Muscle layer of duodenum (tissue), 2 donors: ENCODE results near the gene SOST.
"Not testable (repeated sequence)": the region's sequence is repeated elsewhere in the genome, so short reads cannot be mapped to it uniquely, and the experiment has no call there.

Experiments
- H3K27ac ChIP-seq: one replicate; pipeline ENCODE4 v1.7.0; 2013; ENCODE audit warnings: mild to moderate bottlenecking, low read length
- H3K27me3 ChIP-seq: one replicate; pipeline ENCODE4 v1.7.0; 2013; ENCODE audit warnings: low read depth, mild to moderate bottlenecking, control low read depth, low read length
- H3K36me3 ChIP-seq, 2 donors: one replicate each; pipeline ENCODE4 v1.7.0; 2013; ENCODE audit warnings: low read length in 2 of 2, control low read depth in 1 of 2, mild to moderate bottlenecking in 1 of 2; ENCODE audit not compliant: insufficient read depth in 2 of 2, control insufficient read depth in 1 of 2
- H3K4me1 ChIP-seq, 2 donors: one replicate each; pipeline ENCODE4 v1.7.0; 2013; ENCODE audit warnings: low read length in 2 of 2, mild to moderate bottlenecking in 2 of 2, control low read depth in 1 of 2, moderate library complexity in 1 of 2; ENCODE audit not compliant: insufficient read depth in 2 of 2, control insufficient read depth in 1 of 2
- H3K4me3 ChIP-seq, 2 donors: one replicate each; pipeline ENCODE4 v1.7.0; 2013; ENCODE audit warnings: low read length in 2 of 2, low read depth in 1 of 2, mild to moderate bottlenecking in 1 of 2
- H3K9me3 ChIP-seq, 2 donors: one replicate each; pipeline ENCODE4 v1.7.0; 2013; ENCODE audit warnings: low read length in 2 of 2, control low read depth in 1 of 2, mild to moderate bottlenecking in 1 of 2; ENCODE audit not compliant: control insufficient read depth in 1 of 2
- donor health status: healthy.

SOST gene

DNA sequence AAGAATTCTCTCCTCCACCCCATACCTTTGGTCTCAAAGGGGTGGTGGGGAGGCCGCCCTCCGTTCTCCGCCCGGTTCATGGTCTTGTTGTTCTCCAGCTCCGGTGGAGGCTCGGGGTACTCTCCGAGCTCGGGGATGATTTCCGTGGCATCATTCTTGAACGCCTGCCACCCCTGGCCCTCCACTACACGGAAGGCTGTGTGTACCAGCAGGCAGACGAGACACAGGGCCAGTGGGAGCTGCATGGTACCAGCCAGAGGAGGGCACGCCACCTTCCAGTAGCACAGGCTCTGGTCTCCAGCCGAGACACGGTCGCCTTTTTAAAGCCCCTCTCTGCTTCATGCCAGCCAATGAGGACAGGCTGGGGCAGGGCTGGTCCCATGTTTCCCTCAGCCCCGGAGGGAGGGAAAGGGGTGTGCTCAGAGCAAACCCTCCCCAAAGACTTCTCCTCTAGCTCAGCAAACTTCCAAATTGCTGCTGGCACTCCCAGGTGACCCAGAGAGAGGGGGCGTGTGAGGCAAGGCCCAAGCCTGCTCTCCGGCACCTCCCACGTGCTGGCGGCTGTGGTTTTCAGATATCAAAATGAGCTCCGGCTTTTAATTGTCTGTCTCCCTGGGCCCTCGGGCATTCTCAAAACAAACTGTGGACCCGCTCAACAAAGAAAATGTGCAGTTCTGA lies at the start of gene SOST:
Gene SOST, minus strand, starts transcription at position 295 of the 678 bp plus-strand sequence. Its CDS starts 50 bp downstream, at position 245.
- Histone ChIP-seq H3K9me3 (no peaks in the 10 kb centered on the region), H3K27me3 (peaks cover 16% of the 10 kb centered on the region), H3K27ac (no peak within 1 kb of the TSS), H3K4me1 (peaks cover 0 to 10% of the 10 kb centered on the region in 2 donors), H3K36me3 (no peaks in the 10 kb centered on the region), H3K4me3 (no peak within 1 kb of the TSS)

DNA sequence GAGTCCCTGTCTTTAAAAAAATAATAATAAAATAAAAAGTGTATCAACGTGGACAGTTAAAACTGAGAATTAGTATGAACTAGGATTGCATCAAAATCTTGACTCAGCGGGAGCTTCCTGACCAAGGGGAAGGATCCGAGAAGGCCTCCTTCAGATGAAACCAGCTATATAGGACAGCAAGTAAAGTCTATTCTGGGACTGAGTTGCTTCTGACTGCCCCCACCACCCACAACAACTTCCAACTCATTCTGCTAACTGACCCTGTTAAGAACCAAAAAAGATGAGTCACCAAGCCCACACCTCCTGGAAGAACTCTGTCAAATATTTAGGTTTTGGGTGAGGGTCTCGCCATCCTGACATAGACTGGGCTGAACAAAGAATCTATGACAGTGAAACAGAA lies 49.5 kb upstream of the SOST start:
- Histone ChIP-seq H3K4me1 (no peaks in the 10 kb centered on the region), H3K27ac (no peak overlapping the region), H3K36me3 (peaks cover 6 to 8% of the 10 kb centered on the region in 2 donors)

GRCh38 chr17:43805117-43805516 lies 46.5 kb upstream of the SOST start:
- Histone ChIP-seq H3K27ac (no peak overlapping the region), H3K36me3 (peaks cover 6 to 14% of the 10 kb centered on the region in 2 donors), H3K27me3 (no peaks in the 10 kb centered on the region), H3K4me3 (no peak overlapping the region), H3K9me3 (no peaks in the 10 kb centered on the region), H3K4me1 (no peaks in the 10 kb centered on the region)

More for the DNA sequence above, 49.5 kb upstream of the SOST start:
- Histone ChIP-seq H3K27me3 (no peaks in the 10 kb centered on the region), H3K9me3 (no peaks in the 10 kb centered on the region), H3K4me3 (no peak overlapping the region)

GRCh38 chr17:43803758-43804157 lies 45.2 kb upstream of the SOST start:
- Histone ChIP-seq H3K36me3 (peaks cover 6 to 13% of the 10 kb centered on the region in 2 donors), H3K4me3 (no peak overlapping the region), H3K4me1 (no peaks in the 10 kb centered on the region), H3K27ac (no peak overlapping the region), H3K27me3 (no peaks in the 10 kb centered on the region), H3K9me3 (no peaks in the 10 kb centered on the region)

- Histone ChIP-seq H3K4me1 (no peaks in the 10 kb centered on the region), H3K9me3 (no peaks in the 10 kb centered on the region), H3K4me3 (no peak overlapping the region), H3K27me3 (no peaks in the 10 kb centered on the region), H3K36me3 (peaks cover 0 to 13% of the 10 kb centered on the region in 2 donors), H3K27ac (no peak overlapping the region)
Observed at GRCh38 chr17:43801844-43802243, 43.3 kb upstream of the SOST start.

GRCh38 chr17:43800736-43801135 lies 42.1 kb upstream of the SOST start:
- H3K4me1 ChIP-seq = no peaks in the 10 kb centered on the region
- no peaks in the 10 kb centered on the region for H3K9me3 ChIP-seq
- no peak overlapping the region for H3K27ac ChIP-seq
- H3K4me3 ChIP-seq = no peak overlapping the region
- H3K36me3 ChIP-seq = peaks cover 0 to 13% of the 10 kb centered on the region in 2 donors
- no peaks in the 10 kb centered on the region for H3K27me3 ChIP-seq

DNA sequence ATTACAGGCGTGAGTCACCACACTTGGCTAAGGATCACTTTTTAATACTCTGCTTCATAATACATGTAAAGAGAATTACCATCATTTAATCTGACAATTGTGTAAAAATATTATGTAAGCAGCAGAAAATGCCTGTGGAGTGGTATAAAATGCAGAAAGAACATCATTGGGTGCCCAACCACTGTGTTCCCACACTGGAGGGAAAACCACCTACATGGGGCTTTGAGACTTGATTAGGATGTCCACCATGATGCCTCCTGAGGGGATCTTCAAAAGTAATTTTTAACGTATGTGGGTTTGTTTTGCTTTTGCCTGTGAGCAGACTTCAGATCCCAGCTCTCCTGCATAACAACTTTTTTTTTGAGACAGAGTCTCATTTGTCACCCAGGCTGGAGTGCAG lies 40.5 kb upstream of the SOST start:
- H3K27ac ChIP-seq = no peak overlapping the region
- no peaks in the 10 kb centered on the region for H3K27me3 ChIP-seq
- no peaks in the 10 kb centered on the region for H3K9me3 ChIP-seq
- no peaks in the 10 kb centered on the region for H3K4me1 ChIP-seq
- H3K4me3 ChIP-seq = no peak overlapping the region
- peaks cover 0 to 13% of the 10 kb centered on the region in 2 donors for H3K36me3 ChIP-seq

DNA sequence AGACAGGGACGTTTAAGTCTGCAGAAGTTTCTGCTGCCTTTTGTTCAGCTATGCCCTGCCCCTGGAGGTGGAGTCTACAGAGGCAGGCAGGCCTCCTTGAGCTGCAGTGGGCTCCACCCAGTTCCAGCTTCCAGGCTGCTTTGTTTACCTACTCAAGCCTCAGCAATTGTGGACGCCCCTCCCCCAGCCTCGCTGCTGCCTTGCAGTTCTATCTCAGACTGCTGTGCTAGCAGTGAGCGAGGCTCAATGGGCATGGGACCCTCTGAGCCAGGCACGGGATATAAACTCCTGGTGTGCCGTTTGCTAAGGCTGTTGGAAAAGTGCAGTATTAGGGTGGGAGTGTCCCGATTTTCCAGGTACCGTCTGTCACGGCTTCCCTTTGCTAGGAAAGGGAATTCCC lies 39.4 kb upstream of the SOST start:
- H3K9me3 ChIP-seq, H3K27me3 ChIP-seq, H3K4me3 ChIP-seq, H3K4me1 ChIP-seq, H3K27ac ChIP-seq: not testable (repeated sequence)
- H3K36me3 ChIP-seq = peaks cover 0 to 10% of the 10 kb centered on the region in 2 donors

- not testable (repeated sequence) for H3K4me1 ChIP-seq, H3K27me3 ChIP-seq, H3K4me3 ChIP-seq, H3K36me3 ChIP-seq, H3K9me3 ChIP-seq, H3K27ac ChIP-seq
Observed at GRCh38 chr17:43792668-43793067, 34.1 kb upstream of the SOST start.

- Histone ChIP-seq H3K4me3 (no peak overlapping the region), H3K36me3 (no peaks in the 10 kb centered on the region), H3K4me1 (no peaks in the 10 kb centered on the region), H3K27ac (no peak overlapping the region), H3K27me3 (no peaks in the 10 kb centered on the region), H3K9me3 (no peaks in the 10 kb centered on the region)
Observed at GRCh38 chr17:43791589-43791988, 33.0 kb upstream of the SOST start.

DNA sequence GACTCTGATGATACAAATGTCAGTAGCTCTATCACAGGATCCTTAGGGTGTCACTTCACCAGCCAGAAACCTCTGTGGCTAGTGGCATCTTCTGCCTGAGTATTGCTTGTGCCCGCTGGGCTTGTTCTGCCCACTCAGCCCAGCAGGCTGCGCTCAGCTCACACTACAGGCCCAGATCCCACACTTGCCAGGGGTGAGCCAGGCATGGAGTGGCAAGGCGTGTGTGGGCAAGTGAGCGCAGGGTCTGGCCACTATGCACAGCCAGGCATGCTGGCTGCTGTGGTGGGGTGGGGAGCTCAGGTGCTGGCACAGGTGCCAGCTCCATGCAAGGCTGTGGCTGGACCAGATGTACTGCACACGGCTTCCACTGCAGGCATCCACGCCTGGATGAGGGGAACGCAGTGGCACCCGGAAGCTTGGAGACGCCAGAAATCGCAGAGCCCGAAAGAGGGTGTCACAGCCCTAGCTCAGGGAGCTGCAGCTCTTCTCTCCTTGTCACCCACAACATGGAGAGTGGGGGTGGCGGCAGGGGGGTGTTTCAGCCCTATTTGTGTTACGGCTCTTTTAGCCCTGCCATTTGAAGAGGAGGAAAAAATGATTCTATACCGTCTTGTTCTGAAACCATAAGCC lies 31.8 kb upstream of the SOST start:
- Histone ChIP-seq H3K27me3 (no peaks in the 10 kb centered on the region), H3K36me3 (no peaks in the 10 kb centered on the region), H3K4me1 (no peaks in the 10 kb centered on the region), H3K9me3 (no peaks in the 10 kb centered on the region), H3K27ac (no peak overlapping the region), H3K4me3 (no peak overlapping the region)

GRCh38 chr17:43789482-43789881 lies 30.9 kb upstream of the SOST start:
- Histone ChIP-seq H3K27ac (no peak overlapping the region), H3K4me3 (no peak overlapping the region), H3K27me3 (no peaks in the 10 kb centered on the region), H3K4me1 (no peaks in the 10 kb centered on the region), H3K9me3 (no peaks in the 10 kb centered on the region), H3K36me3 (peaks cover 0 to 1% of the 10 kb centered on the region in 2 donors)
